Activated CD4-positive, alpha-beta memory T cell treated with anti-CD3 and anti-CD28 coated beads, Interleukin-2, amount 10 ng/mL, durations not matched to agents 7 days and 5 days (primary cell): ENCODE measurements around the gene HACD4. TPM values are rescaled to one million over a fixed set of nuclear protein-coding genes. Genes with fewer than 3 reads are reported as not detected.
"Not testable (repeated sequence)": the region's sequence is repeated elsewhere in the genome, so short reads cannot be mapped to it uniquely, and the experiment has no call there.

ENCODE experiments used
- CTCF ChIA-PET: fragments of 350-600 bp; sonication (Branson Sonifier 250); formaldehyde crosslinking; loops from one replicate; lab custom pipeline; 2021; ENCODE audit warnings: antibody characterized with exemption, inconsistent platforms; lab: Charles Lee
- POLR2A ChIA-PET: fragments of 350-600 bp; sonication (Branson Sonifier 250); formaldehyde crosslinking; loops from one replicate; lab custom pipeline; 2021; ENCODE audit warnings: antibody characterized with exemption; lab: Charles Lee
- DNase-seq: peaks from one replicate; pipeline ENCODE4 v3.0.0-alpha.2; 2020
- H3K27ac Mint-ChIP-seq: one replicate; pipeline ENCODE4 v1.8.0; 2021; ENCODE audit warnings: mild to moderate bottlenecking, mixed read lengths
- H3K27me3 Mint-ChIP-seq: one replicate; pipeline ENCODE4 v1.8.0; 2021; ENCODE audit warnings: mixed read lengths
- H3K36me3 Mint-ChIP-seq: one replicate; pipeline ENCODE4 v1.8.0; 2021; ENCODE audit warnings: low read depth, mixed read lengths
- H3K4me1 Mint-ChIP-seq: one replicate; pipeline ENCODE4 v1.8.0; 2021; ENCODE audit warnings: mixed read lengths
- H3K4me3 Mint-ChIP-seq: one replicate; pipeline ENCODE4 v1.8.0; 2021; ENCODE audit warnings: mild to moderate bottlenecking, mixed read lengths
- H3K9me3 Mint-ChIP-seq: one replicate; pipeline ENCODE4 v1.8.0; 2021; ENCODE audit warnings: mixed read lengths
- total RNA-seq, 2 experiments: library from RNA; stranded (reverse); gene quantifications; one replicate each; pipeline ENCODE4 v1.2.3, GENCODE V29; 2021

The HACD4 gene
- total RNA-seq, 2 experiments from 2014 or later = 14.8 to 15.6 TPM

DNA sequence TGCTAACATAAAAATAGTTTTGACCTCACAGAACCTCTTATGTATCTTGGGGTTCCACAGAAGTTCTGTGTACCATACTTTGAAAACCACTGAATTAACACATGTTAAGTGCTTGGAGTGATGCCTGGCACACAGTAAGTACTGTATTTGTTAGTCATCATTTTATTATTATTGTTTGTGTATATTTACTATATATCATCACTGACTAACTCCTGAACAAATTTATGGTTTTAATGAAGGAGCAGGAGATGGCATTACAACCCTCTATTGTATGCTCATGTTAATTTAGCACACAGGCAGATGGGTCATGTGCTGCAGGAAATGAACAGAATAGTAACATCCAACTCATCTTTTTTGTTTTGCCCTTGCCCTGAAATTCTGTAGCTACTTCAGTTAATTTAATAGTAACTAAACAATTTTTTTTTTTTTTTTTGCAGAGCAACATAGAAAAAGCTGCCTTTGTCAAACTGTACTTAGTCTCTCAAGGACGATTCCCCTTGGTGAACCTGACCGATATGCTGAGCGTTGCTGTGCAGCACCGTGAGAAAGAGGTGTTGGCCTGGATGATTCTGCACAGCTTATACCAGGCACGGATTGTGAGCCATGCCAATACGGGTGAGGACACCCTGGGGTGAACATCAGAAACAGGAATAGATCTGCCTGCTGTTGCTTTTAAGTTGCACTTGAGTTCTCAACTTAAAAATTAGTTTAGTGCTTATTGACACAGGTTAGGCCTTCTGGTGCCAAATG lies 45.4 kb downstream of the HACD4 start:
- Mint-ChIP-seq H3K9me3 (no peaks in the 10 kb centered on the region), H3K36me3 (peaks cover 20% of the 10 kb centered on the region), H3K4me3 (no peak overlapping the region), H3K4me1 (no peaks in the 10 kb centered on the region), H3K27ac (no peak overlapping the region), H3K27me3 (no peaks in the 10 kb centered on the region)
- no peak for DNase-seq
- ChIA-PET CTCF (interaction anchor here (0.6 kb wide), 1 partner anchor 103 kb away, joined by 4 read pairs; no protein-coding TSS in a partner anchor), POLR2A (no interaction called here)

DNA sequence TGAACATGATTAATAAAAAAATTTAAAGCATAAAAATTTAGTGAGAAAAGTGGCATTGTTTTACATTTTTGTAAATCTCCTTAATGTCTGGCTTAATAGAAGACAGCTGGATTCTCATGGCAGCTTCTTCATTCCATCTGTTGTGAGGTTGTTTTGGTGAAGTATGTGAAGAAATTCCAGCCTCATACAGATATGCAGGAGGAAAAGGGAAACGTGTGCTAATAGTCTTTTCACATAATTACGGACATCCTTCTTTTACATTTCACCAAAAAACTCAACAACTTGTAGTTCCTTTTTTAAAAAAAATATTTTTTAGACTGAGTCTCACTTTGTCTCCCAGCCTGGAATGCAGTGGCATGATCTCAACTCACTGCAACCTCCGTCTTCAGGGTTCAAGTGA lies 46.9 kb downstream of the HACD4 start:
- H3K36me3 Mint-ChIP-seq = peaks cover 10% of the 10 kb centered on the region
- CTCF ChIA-PET = interaction anchor here (0.9 kb wide), 1 partner anchor 13 kb away, joined by 4 read pairs; no protein-coding TSS in a partner anchor
- H3K27ac Mint-ChIP-seq = no peak overlapping the region
- POLR2A ChIA-PET = no interaction called here
- no peaks in the 10 kb centered on the region for H3K4me1 Mint-ChIP-seq
- H3K9me3 Mint-ChIP-seq = no peaks in the 10 kb centered on the region
- H3K27me3 Mint-ChIP-seq = no peaks in the 10 kb centered on the region
- no peak for DNase-seq
- H3K4me3 Mint-ChIP-seq = no peak overlapping the region

DNA sequence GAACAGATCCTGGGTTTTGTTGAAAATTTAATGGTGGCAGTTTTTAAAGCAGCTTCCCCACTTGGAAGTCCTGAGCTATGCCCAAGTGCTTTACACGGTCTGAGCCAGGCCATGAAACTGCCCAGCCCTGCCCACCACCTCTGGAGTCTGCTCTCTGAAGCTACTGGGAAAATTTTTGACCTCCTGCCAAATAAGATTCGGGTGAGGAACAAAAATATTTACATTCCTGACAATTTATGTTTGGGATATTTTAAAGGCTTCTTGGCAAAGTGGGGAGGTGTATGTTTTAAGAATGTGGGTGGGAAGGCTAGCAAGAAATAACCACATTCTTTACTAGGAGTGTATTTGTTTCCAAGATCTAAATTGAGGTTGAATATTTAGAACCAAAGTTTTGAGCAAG lies 50.0 kb downstream of the HACD4 start:
- no peaks in the 10 kb centered on the region for H3K9me3 Mint-ChIP-seq
- POLR2A ChIA-PET = interaction anchor here (1.0 kb wide), 1 partner anchor 34 kb away, joined by 3 read pairs; no protein-coding TSS in a partner anchor
- CTCF ChIA-PET = interaction anchor here (1.4 kb wide), 1 partner anchor 130 kb away, joined by 4 read pairs; no protein-coding TSS in a partner anchor
- H3K36me3 Mint-ChIP-seq = peaks cover 17% of the 10 kb centered on the region
- H3K27ac Mint-ChIP-seq = no peak overlapping the region
- no peak overlapping the region for H3K4me3 Mint-ChIP-seq
- H3K27me3 Mint-ChIP-seq = no peaks in the 10 kb centered on the region
- no peak for DNase-seq
- H3K4me1 Mint-ChIP-seq = no peaks in the 10 kb centered on the region

DNA sequence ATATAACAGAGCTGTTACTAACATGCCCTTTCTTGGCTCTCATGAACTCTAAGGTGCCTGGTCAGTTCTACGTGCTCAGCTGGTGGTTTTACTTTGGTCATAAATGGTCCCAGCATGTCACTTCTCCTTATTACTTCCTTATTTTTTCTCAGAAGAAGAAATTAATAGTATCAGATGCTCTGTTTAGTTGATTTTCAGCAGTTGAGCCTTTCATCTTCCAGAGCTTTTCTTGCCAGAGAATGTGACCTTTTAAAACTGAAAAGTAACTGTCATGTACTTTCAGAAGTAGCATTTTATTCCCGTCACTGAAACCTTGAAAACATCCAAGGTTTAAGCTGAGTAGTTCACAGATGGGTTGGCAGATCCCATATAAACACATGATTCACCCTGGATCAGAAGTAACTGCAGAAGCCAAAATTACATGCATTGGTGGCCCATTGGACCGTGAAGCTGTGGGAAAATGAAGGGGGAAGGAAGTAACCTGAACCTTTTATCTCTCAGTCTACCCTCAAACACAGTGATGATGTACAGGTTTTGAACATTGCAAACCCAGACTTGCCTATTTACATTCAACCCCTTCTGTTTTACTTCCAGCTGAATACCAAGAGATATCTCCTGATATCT lies 50.5 kb downstream of the HACD4 start:
- ChIA-PET POLR2A (interaction anchor here (1.0 kb wide), 1 partner anchor 33 kb away, joined by 3 read pairs; no protein-coding TSS in a partner anchor), CTCF (interaction anchor here (1.4 kb wide), 1 partner anchor 131 kb away, joined by 4 read pairs; no protein-coding TSS in a partner anchor)
- Mint-ChIP-seq H3K27me3 (no peaks in the 10 kb centered on the region), H3K27ac (no peak overlapping the region), H3K9me3 (no peaks in the 10 kb centered on the region), H3K4me3 (no peak overlapping the region), H3K36me3 (peaks cover 19% of the 10 kb centered on the region), H3K4me1 (no peaks in the 10 kb centered on the region)
- no peak for DNase-seq

DNA sequence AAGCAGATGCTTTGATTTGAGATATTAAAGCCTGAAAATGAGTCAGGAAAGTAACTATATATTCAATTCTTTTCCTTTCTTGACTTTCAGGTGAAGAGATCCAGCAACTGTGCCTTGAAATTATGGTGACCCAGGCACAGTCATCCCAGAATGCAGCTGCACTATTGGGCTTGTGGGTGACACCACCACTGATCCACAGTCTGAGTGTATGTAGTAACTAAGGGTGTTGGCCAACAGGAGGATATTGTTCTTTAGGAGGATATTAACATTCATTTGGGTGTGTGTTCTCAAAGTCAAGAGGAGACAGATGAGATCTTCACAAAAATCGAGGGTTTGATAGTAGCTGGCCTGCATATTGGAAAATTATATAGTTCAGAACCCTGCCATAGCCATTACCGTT lies 53.2 kb downstream of the HACD4 start:
- H3K4me1 Mint-ChIP-seq = no peaks in the 10 kb centered on the region
- ChIA-PET CTCF (no interaction called here), POLR2A (no interaction called here)
- peaks cover 24% of the 10 kb centered on the region for H3K36me3 Mint-ChIP-seq
- H3K27ac Mint-ChIP-seq = no peak overlapping the region
- H3K9me3 Mint-ChIP-seq = no peaks in the 10 kb centered on the region
- no peaks in the 10 kb centered on the region for H3K27me3 Mint-ChIP-seq
- H3K4me3 Mint-ChIP-seq = no peak overlapping the region
- DNase-seq = no peak

DNA sequence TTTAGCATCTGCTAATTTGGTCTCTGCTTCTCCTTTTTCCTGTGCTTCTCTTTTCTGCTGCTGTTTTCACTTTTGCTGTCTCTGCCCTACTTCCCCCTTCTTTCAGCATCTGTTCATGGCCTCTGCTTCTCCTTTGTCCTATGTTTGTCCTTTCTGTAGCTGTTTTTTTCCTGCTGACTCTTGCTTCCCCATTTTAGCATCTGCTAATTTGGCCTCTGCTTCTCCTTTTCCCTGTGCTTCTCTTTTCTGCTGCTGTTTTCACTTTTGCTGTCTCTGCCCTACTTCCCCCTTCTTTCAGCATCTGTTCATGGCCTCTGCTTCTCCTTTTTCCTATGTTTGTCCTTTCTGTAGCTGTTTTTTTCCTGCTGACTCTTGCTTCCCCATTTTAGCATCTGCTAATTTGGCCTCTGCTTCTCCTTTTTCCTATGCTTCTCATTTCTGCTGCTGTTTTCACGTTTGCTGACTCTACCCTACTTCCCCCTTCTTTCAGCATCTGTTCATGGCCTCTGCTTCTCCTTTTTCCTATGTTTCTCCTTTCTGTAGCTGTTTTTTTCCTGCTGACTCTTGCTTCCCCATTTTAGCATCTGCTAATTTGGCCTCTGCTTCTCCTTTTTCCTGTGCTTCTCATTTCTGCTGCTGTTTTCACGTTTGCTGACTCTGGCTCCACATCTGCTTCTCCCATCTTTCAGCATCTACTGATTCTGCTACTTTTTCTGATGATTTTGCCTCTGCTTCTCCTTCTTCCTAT lies 57.1 kb downstream of the HACD4 start:
- H3K27ac Mint-ChIP-seq, H3K4me3 Mint-ChIP-seq, H3K9me3 Mint-ChIP-seq, H3K4me1 Mint-ChIP-seq, DNase-seq, CTCF ChIA-PET, H3K27me3 Mint-ChIP-seq, POLR2A ChIA-PET: not testable (repeated sequence)
- H3K36me3 Mint-ChIP-seq = peaks cover 26% of the 10 kb centered on the region

DNA sequence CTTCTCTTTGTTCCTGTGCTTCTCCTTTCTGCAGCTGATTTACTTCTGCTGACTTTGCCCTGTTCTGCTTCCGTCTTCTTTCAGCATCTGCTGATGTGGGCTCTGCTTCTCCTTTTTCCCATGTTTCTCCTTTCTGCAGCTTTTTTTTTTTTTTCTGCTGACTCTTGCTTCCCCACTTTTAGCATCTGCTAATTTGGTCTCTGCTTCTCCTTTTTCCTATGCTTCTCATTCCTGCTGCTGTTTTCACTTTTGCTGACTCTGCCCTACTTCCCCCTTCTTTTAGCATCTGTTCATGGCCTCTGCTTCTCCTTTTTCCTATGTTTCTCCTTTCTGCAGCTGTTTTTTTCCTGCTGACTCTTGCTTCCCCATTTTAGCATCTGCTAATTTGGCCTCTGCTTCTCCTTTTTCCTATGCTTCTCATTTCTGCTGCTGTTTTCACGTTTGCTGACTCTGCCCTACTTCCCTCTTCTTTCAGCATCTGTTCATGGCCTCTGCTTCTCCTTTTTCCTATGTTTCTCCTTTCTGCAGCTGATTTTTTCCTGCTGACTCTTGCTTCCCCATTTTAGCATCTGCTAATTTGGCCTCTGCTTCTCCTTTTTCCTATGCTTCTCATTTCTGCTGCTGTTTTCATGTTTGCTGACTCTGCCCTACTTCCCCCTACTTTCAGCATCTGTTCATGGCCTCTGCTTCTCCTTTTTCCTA lies 58.0 kb downstream of the HACD4 start:
- POLR2A ChIA-PET, H3K4me3 Mint-ChIP-seq, H3K4me1 Mint-ChIP-seq, H3K27ac Mint-ChIP-seq, H3K9me3 Mint-ChIP-seq, DNase-seq, CTCF ChIA-PET, H3K27me3 Mint-ChIP-seq: not testable (repeated sequence)
- peaks cover 22% of the 10 kb centered on the region for H3K36me3 Mint-ChIP-seq

DNA sequence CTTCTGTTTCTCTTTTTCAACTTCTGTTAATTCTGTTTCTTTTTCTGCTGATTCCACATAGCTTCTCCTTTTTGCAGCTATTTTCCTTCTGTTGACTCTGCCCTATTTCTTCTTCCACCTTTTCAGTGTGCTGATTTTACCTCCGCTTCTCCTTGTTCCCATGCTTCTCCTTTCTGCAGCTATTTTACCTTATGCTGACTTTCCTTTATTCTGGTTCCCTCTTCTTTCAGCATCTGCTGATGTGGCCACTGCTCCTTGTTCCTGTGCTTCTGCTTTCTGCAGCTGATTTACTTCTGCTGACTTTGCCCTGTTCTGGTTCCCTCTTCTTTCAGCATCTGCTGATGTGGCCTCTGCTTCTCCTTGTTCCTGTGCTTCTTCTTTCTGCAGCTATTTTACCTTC lies 58.8 kb downstream of the HACD4 start:
- no peak for DNase-seq
- ChIA-PET CTCF (no interaction called here), POLR2A (interaction anchor here (0.8 kb wide), 1 partner anchor 58 kb away, joined by 3 read pairs; no protein-coding TSS in a partner anchor)
- H3K4me3 Mint-ChIP-seq = no peak overlapping the region
- H3K4me1 Mint-ChIP-seq = no peaks in the 10 kb centered on the region
- peaks cover 22% of the 10 kb centered on the region for H3K36me3 Mint-ChIP-seq
- H3K27me3 Mint-ChIP-seq = no peaks in the 10 kb centered on the region
- no peaks in the 10 kb centered on the region for H3K9me3 Mint-ChIP-seq
- no peak overlapping the region for H3K27ac Mint-ChIP-seq

DNA sequence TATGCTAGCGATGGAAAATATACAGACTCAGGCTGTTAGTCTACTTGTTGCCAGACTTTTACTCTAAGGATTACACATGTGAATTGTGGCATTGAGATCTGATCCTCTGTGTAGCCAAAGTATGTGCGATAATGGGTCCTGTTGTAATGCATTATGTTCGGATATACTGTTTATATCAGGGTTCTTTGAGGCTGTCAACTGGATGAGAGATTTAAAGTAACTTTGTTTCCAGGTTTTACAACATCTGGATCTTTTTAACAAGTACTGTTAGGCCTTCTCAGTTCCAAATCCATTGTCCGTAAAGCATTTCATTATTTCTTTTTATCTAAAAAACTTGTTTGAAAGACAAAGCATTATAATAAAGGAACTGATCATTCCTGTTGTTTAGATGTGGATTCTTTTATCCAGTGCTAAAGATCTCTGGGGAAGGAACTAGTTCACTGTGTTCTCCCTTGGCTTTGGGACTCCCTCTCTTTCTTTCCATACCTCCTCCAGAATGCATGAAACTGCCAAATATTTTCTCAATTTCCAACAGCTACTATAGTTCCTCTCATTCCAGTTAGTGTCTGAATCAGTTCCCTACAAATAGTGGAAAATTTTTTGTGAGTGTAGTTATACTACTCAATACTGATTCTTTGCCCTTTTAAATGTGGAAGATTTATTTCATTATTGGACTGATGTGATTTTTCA lies 68.8 kb downstream of the HACD4 start:
- H3K4me1 Mint-ChIP-seq = no peaks in the 10 kb centered on the region
- no peak overlapping the region for H3K4me3 Mint-ChIP-seq
- peaks cover 6% of the 10 kb centered on the region for H3K36me3 Mint-ChIP-seq
- ChIA-PET CTCF (interaction anchor here (0.5 to 1.2 kb wide), 2 partner anchors 148 to 610 kb away, joined by 3 read pairs; no protein-coding TSS in a partner anchor), POLR2A (no interaction called here)
- no peaks in the 10 kb centered on the region for H3K9me3 Mint-ChIP-seq
- no peak overlapping the region for H3K27ac Mint-ChIP-seq
- no peak for DNase-seq
- no peaks in the 10 kb centered on the region for H3K27me3 Mint-ChIP-seq

DNA sequence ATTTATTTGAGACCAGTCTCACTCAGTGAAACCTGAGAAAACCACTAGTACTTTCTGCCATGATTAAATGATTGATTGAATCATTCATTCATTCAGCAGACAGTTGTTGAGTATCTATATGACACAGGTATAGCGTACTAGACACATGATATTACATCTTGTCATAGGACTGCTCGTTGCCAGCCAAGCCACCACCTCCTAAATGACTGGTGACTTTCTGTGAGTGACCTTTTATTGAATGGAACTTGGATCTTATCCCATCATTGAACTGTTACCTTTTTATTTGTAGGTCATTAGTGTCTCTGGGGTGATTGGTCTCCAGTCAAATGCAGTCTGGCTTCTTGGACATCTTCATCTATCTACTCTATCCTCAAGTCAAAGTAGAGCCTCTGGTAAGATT lies 80.7 kb downstream of the HACD4 start:
- no peak overlapping the region for H3K27ac Mint-ChIP-seq
- CTCF ChIA-PET = interaction anchor here (2.3 kb wide), 1 partner anchor 10 kb away, joined by 14 read pairs; no protein-coding TSS in a partner anchor

More for the DNA sequence above, 80.7 kb downstream of the HACD4 start:
- DNase-seq = no peak
- POLR2A ChIA-PET = no interaction called here
- no peaks in the 10 kb centered on the region for H3K27me3 Mint-ChIP-seq
- H3K4me3 Mint-ChIP-seq = no peak overlapping the region
- no peaks in the 10 kb centered on the region for H3K9me3 Mint-ChIP-seq
- peaks cover 24% of the 10 kb centered on the region for H3K36me3 Mint-ChIP-seq
- H3K4me1 Mint-ChIP-seq = no peaks in the 10 kb centered on the region
